ENCODE data around the gene NR2C1. TPM values are rescaled to one million over a fixed set of nuclear protein-coding genes. Genes with fewer than 3 reads are reported as not detected.
A peak's percentile ranks its signal among the peaks of the same experiment; 100 is the strongest.

NR2C1 gene
- 40.1 TPM for total RNA-seq
- long read RNA-seq, full-length matches to known transcripts, result 10 of 36 reads
- long read RNA-seq, partial matches to known transcripts, result 0 of 36 reads
- long read RNA-seq, other reads (novel, unspliced or antisense), result 26 of 36 reads

GRCh38 chr12:95072900-95073697 is at the start of gene NR2C1:
TSS of gene NR2C1 (minus strand) at chr12:95073618. CDS start at chr12:95067384, 6,234 bp downstream.
- no peak for TF ChIP-seq CTCF (IDR thresholded peaks at IDR 0.05; ENCODE audit: borderline replicate concordance)
- intact Hi-C loops (cut with micrococcal nuclease), result no loop called here
- peak; percentile 92 for DNase-seq
- peak within 1 kb of the TSS; percentile 90 for H3K27ac ChIP-seq (replicated peaks)
- no peaks in the 10 kb centered on the region for H3K36me3 ChIP-seq
- peak within 1 kb of the TSS; percentile 96 for H3K4me3 ChIP-seq
- H3K9me3 ChIP-seq (replicated peaks), result no peaks in the 10 kb centered on the region
- peaks cover 38% of the 10 kb centered on the region for H3K4me1 ChIP-seq
- no peaks in the 10 kb centered on the region for H3K27me3 ChIP-seq (ENCODE audit: low read depth)

GRCh38 chr12:95118788-95119179 is 45.4 kb upstream of the NR2C1 start:
- no peaks in the 10 kb centered on the region for H3K9me3 ChIP-seq (replicated peaks)
- TF ChIP-seq CTCF (IDR thresholded peaks at IDR 0.05; ENCODE audit: borderline replicate concordance), result no peak
- H3K27ac ChIP-seq (replicated peaks), result peak overlapping the region; percentile 42
- H3K4me1 ChIP-seq, result peaks cover 28% of the 10 kb centered on the region
- DNase-seq, result no peak
- H3K4me3 ChIP-seq, result no peak overlapping the region
- H3K36me3 ChIP-seq, result no peaks in the 10 kb centered on the region
- intact Hi-C loops (cut with micrococcal nuclease), result loop anchor here (5.0 kb wide), 3 partner anchors 99 to 414 kb away; partner anchors contain the start of genes FGD6 and VEZT
- H3K27me3 ChIP-seq (ENCODE audit: low read depth), result no peaks in the 10 kb centered on the region

GRCh38 chr12:95118138-95118787 is 44.8 kb upstream of the NR2C1 start:
- no peaks in the 10 kb centered on the region for H3K27me3 ChIP-seq (ENCODE audit: low read depth)
- H3K27ac ChIP-seq (replicated peaks), result peak overlapping the region; percentile 42
- DNase-seq, result no peak
- H3K4me1 ChIP-seq, result peaks cover 28% of the 10 kb centered on the region
- intact Hi-C loops (cut with micrococcal nuclease), result loop anchor here (5.0 kb wide), 3 partner anchors 99 to 414 kb away; partner anchors contain the start of genes FGD6 and VEZT
- H3K4me3 ChIP-seq, result no peak overlapping the region
- peaks cover 3% of the 10 kb centered on the region for H3K36me3 ChIP-seq
- no peaks in the 10 kb centered on the region for H3K9me3 ChIP-seq (replicated peaks)
- no peak for TF ChIP-seq CTCF (IDR thresholded peaks at IDR 0.05; ENCODE audit: borderline replicate concordance)

- Histone ChIP-seq H3K9me3 (replicated peaks) (no peaks in the 10 kb centered on the region), H3K27ac (replicated peaks) (no peak overlapping the region), H3K4me3 (no peak overlapping the region), H3K27me3 (ENCODE audit: low read depth) (no peaks in the 10 kb centered on the region), H3K4me1 (peaks cover 28% of the 10 kb centered on the region), H3K36me3 (peaks cover 11% of the 10 kb centered on the region)
- TF ChIP-seq CTCF (IDR thresholded peaks at IDR 0.05; ENCODE audit: borderline replicate concordance), result peak; percentile 80
- DNase-seq, result no peak
- intact Hi-C loops (cut with micrococcal nuclease), result loop anchor here (5.0 kb wide), 3 partner anchors 100 to 415 kb away; partner anchors contain the start of genes FGD6 and VEZT
Measured at GRCh38 chr12:95117178-95117599, 43.8 kb upstream of the NR2C1 start.

- intact Hi-C loops (cut with micrococcal nuclease), result loop anchor here (5.0 kb wide), 3 partner anchors 101 to 416 kb away; partner anchors contain the start of genes FGD6 and VEZT
- Histone ChIP-seq H3K4me1 (peaks cover 28% of the 10 kb centered on the region), H3K36me3 (peaks cover 11% of the 10 kb centered on the region), H3K4me3 (no peak overlapping the region), H3K9me3 (replicated peaks) (no peaks in the 10 kb centered on the region), H3K27me3 (ENCODE audit: low read depth) (no peaks in the 10 kb centered on the region), H3K27ac (replicated peaks) (no peak overlapping the region)
- no peak for DNase-seq
- no peak for TF ChIP-seq CTCF (IDR thresholded peaks at IDR 0.05; ENCODE audit: borderline replicate concordance)
Measured at GRCh38 chr12:95116773-95117172, 43.4 kb upstream of the NR2C1 start.

All from left ventricle myocardium inferior (tissue), 1 donor.